Fibroblast of skin of left biceps (primary cell): Measurements from ENCODE around the gene RPL28.
"Not testable (repeated sequence)": the region's sequence is repeated elsewhere in the genome, so short reads cannot be mapped to it uniquely, and the experiment has no call there.

Experiments
- DNase-seq, 2 experiments: peaks; one replicate each; pipeline ENCODE4 v3.0.0-alpha.2; 2013; ENCODE audit warnings: low read depth in 2 of 2

The RPL28 gene

GRCh38 chr19:55447421-55448174 is 61.9 kb downstream of the RPL28 start:
- DNase-seq, result no peak

- not testable (repeated sequence) for DNase-seq
Measured at GRCh38 chr19:55448175-55448490, 62.4 kb downstream of the RPL28 start.

GRCh38 chr19:55449469-55449868 is 63.7 kb downstream of the RPL28 start:
- DNase-seq, result no peak

- DNase-seq, result no peak
Measured at GRCh38 chr19:55451163-55451964, 65.6 kb downstream of the RPL28 start.

GRCh38 chr19:55451965-55452748 is 66.4 kb downstream of the RPL28 start:
- DNase-seq, result no peak
